ENCODE data around the gene PLCB2.

DNA sequence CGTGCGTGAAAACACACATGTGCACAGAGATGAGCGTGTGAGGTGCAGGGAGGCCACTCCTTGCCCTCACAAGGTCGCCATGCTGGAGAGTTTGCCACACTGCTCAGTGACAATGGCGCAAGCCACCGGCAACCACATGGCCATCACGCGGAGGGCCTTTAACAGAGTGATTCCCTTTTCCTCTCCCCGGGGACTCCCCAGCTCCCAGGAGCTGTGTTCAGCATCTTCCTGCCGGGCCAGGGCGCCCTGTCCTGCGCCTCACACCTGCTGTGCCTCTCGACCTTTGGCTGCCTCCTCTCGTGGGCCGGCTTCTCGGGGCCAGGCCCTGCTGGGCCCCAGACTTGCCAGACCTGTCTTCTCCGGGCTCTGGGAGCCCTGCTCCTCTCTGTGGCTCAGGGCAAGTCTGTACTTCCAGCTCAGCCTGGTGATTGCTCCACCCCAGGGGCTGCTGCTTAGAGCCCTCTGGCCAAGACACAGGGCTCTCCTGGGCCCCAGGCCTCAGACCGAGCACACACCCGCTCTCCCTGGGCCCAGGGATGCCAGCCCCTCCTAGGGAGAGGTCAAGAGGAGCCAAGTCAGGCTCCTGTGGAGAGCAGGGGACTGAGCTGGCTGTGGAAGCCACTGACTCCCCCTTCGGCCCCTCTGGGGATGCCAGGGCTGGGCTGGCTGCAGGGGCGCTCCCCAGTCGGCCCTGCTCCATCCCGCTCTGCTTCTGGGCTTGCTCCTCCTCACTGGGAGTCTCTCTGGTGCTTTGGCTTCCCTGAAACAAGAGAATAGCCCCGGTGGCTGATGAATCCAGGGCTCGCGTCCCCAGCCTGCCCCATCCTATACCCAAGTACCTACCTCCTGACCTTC, 27.4 kb upstream of the PLCB2 start:
- TF ChIP-seq, protein P1, sequence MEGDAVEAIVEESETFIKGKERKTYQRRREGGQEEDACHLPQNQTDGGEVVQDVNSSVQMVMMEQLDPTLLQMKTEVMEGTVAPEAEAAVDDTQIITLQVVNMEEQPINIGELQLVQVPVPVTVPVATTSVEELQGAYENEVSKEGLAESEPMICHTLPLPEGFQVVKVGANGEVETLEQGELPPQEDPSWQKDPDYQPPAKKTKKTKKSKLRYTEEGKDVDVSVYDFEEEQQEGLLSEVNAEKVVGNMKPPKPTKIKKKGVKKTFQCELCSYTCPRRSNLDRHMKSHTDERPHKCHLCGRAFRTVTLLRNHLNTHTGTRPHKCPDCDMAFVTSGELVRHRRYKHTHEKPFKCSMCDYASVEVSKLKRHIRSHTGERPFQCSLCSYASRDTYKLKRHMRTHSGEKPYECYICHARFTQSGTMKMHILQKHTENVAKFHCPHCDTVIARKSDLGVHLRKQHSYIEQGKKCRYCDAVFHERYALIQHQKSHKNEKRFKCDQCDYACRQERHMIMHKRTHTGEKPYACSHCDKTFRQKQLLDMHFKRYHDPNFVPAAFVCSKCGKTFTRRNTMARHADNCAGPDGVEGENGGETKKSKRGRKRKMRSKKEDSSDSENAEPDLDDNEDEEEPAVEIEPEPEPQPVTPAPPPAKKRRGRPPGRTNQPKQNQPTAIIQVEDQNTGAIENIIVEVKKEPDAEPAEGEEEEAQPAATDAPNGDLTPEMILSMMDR (IDR thresholded peaks at IDR 0.05): no peak
- no peak for TF ChIP-seq EZH2 (IDR thresholded peaks at IDR 0.05)
- TF ChIP-seq EZH2phosphoT487 (IDR thresholded peaks at IDR 0.05): no peak

Measured in neural progenitor cell (in vitro differentiated cells).